Fibroblast of the aortic adventitia (primary cell): Measurements from ENCODE around the gene WDR48. TPM values are rescaled to one million over a fixed set of nuclear protein-coding genes. Genes with fewer than 3 reads are reported as not detected.

Experiments
- DNase-seq: peaks from one replicate; pipeline ENCODE4 v3.0.0-alpha.2; 2010; ENCODE audit warnings: low read depth
- H3K4me3 ChIP-seq: 2 replicates; pipeline ENCODE4 v1.5.1; 2011; ENCODE audit warnings: low read depth, mild to moderate bottlenecking, control low read depth, low read length, moderate library complexity
- total RNA-seq: library from RNA; depleted of rRNA; stranded (reverse); fragments of >200 nt; gene quantifications from 2 replicates; pipeline ENCODE4 v1.2.3, GENCODE V29; 2012; ENCODE audit warnings: low replicate concordance
- TF ChIP-seq, protein P1 (sequence below): IDR thresholded peaks from 2 replicates; pipeline ENCODE4 v1.5.1; 2011; ENCODE audit warnings: mild to moderate bottlenecking, low read length, control low read depth, inconsistent platforms; ENCODE audit not compliant: insufficient read depth

The WDR48 gene
- total RNA-seq, 1 donor: 41.3 TPM

GRCh38 chr3:39019299-39019698 is 32.5 kb upstream of the WDR48 start:
- H3K4me3 ChIP-seq: no peak overlapping the region
- TF ChIP-seq, protein P1, sequence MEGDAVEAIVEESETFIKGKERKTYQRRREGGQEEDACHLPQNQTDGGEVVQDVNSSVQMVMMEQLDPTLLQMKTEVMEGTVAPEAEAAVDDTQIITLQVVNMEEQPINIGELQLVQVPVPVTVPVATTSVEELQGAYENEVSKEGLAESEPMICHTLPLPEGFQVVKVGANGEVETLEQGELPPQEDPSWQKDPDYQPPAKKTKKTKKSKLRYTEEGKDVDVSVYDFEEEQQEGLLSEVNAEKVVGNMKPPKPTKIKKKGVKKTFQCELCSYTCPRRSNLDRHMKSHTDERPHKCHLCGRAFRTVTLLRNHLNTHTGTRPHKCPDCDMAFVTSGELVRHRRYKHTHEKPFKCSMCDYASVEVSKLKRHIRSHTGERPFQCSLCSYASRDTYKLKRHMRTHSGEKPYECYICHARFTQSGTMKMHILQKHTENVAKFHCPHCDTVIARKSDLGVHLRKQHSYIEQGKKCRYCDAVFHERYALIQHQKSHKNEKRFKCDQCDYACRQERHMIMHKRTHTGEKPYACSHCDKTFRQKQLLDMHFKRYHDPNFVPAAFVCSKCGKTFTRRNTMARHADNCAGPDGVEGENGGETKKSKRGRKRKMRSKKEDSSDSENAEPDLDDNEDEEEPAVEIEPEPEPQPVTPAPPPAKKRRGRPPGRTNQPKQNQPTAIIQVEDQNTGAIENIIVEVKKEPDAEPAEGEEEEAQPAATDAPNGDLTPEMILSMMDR: no peak

GRCh38 chr3:39021029-39021428 is 30.8 kb upstream of the WDR48 start:
- no peak for DNase-seq
- no peak overlapping the region for H3K4me3 ChIP-seq
- TF ChIP-seq, protein P1: no peak

More at GRCh38 chr3:39019299-39019698, 32.5 kb upstream of the WDR48 start:
- DNase-seq: no peak

DNA sequence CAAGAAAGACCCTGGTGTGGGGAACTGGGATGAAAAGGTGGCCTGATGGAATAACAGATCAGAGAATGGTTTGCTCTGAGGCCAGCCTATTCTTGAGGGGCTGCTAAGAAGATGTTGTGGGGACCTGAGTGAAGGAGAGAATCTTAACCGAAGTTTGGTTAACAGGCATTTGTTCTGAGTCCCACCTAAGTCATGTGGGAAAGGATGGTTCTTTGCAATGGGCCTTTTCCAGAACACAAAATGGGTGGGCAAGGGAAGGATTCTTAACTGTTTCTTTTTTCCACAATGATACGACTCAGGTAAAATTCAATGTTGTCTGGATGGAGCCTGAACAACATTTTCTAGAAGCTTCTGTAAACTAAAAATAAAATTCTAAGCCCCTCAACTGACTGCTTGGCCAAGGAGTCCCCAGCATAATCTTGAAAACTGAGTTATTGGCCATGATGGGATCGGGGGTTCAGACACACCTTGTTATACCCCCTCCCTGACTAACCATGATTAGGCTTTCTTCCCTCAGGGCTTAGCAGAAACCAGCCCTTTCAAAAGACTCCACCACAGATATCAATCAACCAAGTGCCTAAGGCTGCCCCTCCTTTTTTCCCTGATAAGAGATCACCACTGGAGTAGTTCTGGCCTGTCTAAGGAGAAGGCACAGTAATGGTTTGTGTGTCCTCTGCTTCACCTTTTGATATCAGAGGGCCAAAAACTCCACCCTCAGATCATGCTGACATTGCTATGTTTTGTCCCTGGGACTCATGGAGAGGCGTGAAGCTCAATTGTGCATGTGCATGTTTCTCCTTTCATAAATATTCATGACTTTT is 30.1 kb upstream of the WDR48 start:
- DNase-seq: no peak
- no peak overlapping the region for H3K4me3 ChIP-seq
- TF ChIP-seq, protein P1: no peak

DNA sequence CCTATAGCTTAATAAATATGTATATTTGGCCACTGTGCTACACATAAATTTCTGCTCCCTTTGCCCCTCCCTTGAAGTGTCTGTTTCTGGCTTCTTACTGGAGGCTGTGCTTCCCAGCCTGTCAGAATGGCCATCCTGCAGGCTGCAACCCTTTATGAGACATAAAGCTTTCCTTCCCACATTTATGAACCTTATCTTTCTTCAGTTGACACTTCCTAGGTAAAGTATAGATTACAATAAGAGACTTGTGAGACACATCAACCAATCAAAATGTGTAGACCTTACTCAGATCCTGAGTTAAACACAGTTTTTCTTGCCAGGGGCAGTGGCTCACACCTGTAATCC is 29.6 kb upstream of the WDR48 start:
- DNase-seq: no peak
- TF ChIP-seq, protein P1: no peak

DNA sequence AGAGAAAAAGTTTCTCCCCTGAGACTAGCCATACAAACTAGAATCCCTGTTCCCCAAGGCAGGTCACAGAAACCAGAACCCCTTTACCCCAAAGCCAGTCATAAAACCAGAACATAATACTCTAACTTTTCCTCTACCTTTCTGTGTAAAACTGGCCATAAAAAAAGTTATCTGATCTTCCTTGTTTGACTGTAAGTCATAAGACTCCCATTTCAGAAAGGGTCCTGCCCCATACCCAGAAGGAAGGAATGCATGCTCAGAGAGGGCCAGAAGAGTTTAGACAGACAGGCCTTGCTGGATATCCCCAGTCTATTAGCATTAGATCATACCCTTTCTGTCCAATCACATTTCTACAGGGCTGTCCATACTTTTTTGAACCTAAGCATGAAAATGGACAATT is 27.3 kb upstream of the WDR48 start:
- no peak overlapping the region for H3K4me3 ChIP-seq
- DNase-seq: no peak
- TF ChIP-seq, protein P1: no peak

More for the DNA sequence above, 29.6 kb upstream of the WDR48 start:
- no peak overlapping the region for H3K4me3 ChIP-seq

DNA sequence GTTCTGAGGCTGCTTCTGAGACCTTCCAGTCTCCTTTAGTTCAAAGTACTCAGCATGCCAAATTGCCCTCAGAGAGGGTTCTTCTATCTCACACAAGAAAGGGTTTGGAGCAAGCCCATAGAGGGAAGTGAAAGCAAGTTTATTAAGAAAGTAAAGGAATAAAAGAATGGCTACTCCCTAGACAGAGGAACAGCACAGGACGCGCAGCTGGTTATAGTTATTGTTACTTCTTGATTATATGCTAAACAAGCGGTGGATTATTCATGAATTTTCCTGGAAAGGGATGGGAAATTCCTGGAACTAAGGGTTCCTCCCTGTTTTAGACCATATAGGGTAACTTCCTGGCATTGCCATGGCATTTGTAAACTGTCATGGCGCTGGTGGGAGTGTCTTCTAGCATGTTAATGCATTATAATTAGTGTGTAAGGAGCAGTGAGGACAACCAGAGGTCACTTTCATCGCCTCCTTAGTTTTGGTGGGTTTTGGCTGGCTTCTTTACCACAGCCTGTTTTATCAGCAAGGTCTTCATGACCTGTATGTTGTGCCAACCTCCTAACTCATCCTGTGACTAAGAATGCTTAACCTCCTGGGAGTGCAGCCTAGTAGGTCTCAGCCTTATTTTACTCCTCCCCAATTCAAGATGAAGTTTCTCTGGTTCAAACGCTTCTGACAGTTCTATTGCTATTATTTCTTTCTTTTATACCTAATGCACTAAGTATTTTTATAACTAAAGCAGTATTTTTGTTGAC is 26.4 kb upstream of the WDR48 start:
- TF ChIP-seq, protein P1: no peak
- DNase-seq: peak; percentile 60
- no peak overlapping the region for H3K4me3 ChIP-seq
